ENCODE results near the gene USP36.

DNA sequence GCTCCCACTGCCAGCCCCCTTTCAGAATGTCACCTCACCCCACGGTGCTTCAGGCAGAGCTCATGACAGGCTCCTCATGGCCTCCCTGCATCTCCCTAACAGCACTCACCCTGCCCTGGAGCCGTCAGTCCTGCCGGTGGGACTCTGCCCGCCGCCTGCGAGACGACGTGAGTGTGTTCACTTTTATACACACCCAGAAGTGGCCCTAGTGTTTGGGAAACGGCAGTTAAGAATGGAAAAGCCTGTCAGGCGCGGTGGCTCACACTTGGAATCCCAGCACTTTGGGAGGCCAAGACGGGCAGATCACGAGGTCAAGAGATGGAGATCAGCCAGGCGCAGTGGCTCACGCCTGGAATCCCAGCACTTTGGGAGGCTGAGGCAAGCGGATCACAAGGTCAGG lies 46.2 kb downstream of the USP36 start:
- no peak for TF ChIP-seq ADNP (tag; IDR thresholded peaks at IDR 0.05)
- TF ChIP-seq RBM39 (optimal IDR thresholded peaks at IDR 0.05; ENCODE audit: low read depth, low read length) = no peak
- TF ChIP-seq ZNF311 (CRISPR knock-in tag; IDR thresholded peaks at IDR 0.05) = no peak
- TF ChIP-seq KLF13 (tag; IDR thresholded peaks at IDR 0.05; ENCODE audit: borderline replicate concordance, low read depth) = no peak
- TF ChIP-seq CBX8 (IDR thresholded peaks at IDR 0.05; ENCODE audit: borderline replicate concordance, extremely low read depth, low read depth, low read length, poor library complexity, severe bottlenecking) = no peak
- TF ChIP-seq, protein P1, sequence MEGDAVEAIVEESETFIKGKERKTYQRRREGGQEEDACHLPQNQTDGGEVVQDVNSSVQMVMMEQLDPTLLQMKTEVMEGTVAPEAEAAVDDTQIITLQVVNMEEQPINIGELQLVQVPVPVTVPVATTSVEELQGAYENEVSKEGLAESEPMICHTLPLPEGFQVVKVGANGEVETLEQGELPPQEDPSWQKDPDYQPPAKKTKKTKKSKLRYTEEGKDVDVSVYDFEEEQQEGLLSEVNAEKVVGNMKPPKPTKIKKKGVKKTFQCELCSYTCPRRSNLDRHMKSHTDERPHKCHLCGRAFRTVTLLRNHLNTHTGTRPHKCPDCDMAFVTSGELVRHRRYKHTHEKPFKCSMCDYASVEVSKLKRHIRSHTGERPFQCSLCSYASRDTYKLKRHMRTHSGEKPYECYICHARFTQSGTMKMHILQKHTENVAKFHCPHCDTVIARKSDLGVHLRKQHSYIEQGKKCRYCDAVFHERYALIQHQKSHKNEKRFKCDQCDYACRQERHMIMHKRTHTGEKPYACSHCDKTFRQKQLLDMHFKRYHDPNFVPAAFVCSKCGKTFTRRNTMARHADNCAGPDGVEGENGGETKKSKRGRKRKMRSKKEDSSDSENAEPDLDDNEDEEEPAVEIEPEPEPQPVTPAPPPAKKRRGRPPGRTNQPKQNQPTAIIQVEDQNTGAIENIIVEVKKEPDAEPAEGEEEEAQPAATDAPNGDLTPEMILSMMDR (IDR thresholded peaks at IDR 0.05 in 2 of 3, conservative IDR thresholded peaks at IDR 0.05 in 1 of 3; ENCODE audit: insufficient read depth in 2 of 3, low read depth in 1 of 3, low read length in 3 of 3) = no peak
- TF ChIP-seq, protein P2, sequence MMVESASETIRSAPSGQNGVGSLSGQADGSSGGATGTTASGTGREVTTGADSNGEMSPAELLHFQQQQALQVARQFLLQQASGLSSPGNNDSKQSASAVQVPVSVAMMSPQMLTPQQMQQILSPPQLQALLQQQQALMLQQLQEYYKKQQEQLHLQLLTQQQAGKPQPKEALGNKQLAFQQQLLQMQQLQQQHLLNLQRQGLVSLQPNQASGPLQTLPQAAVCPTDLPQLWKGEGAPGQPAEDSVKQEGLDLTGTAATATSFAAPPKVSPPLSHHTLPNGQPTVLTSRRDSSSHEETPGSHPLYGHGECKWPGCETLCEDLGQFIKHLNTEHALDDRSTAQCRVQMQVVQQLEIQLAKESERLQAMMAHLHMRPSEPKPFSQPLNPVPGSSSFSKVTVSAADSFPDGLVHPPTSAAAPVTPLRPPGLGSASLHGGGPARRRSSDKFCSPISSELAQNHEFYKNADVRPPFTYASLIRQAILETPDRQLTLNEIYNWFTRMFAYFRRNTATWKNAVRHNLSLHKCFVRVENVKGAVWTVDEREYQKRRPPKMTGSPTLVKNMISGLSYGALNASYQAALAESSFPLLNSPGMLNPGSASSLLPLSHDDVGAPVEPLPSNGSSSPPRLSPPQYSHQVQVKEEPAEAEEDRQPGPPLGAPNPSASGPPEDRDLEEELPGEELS (CRISPR knock-in tag; IDR thresholded peaks at IDR 0.05; ENCODE audit: borderline replicate concordance) = no peak
- no peak for TF ChIP-seq EZH2 (IDR thresholded peaks at IDR 0.05; ENCODE audit: borderline replicate concordance, low read depth, low read length)
- no peak for TF ChIP-seq HDAC2 (IDR thresholded peaks at IDR 0.05)
- TF ChIP-seq CHD1 (IDR thresholded peaks at IDR 0.05; ENCODE audit: low read length) = no peak
- no peak for TF ChIP-seq FOXA1 (IDR thresholded peaks at IDR 0.05; ENCODE audit: borderline replicate concordance)
- TF ChIP-seq SMC3 (conservative IDR thresholded peaks at IDR 0.05; ENCODE audit: insufficient read depth, low read depth, low read length) = no peak
- 0 out of 2 replicates have a peak, but pooled peaks have one; percentile 14 for TF ChIP-seq POLR2A (conservative IDR thresholded peaks at IDR 0.05)

All from K562 (cell line).